ENCODE measurements around the gene HASPIN. TPM values are rescaled to one million over a fixed set of nuclear protein-coding genes. Genes with fewer than 3 reads are reported as not detected.

HASPIN gene
- total and polyA plus RNA-seq, 12 donors = 0.12 to 1.5 (median 0.25) TPM; not detected in 1

DNA sequence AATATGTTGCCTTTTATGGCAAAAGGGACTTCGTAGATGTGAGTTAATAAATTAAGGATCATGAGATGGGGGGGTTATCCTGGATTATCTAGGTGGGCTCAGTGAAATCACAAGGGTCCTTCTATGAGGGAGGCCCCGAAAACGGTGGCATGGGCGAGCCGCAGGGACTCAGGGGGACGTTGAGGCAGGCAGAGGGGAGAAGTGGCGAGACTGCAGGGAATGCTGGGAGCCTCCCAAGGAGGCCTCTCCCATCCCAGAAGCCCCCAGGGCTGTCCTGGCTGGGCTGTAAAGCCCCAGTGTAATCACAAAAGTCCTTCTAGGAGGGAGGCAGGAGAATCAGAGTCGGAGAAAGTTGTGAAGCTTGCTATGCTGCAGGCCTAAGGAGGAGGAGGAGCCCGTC is 42.3 kb downstream of the HASPIN start:
- no peak for TF ChIP-seq CTCF (IDR thresholded peaks at IDR 0.05)
- no peaks in the 10 kb centered on the region for H3K36me3 ChIP-seq
- peaks cover 0 to 7% (median 0%) of the 10 kb centered on the region in 7 donors for H3K27me3 ChIP-seq
- H3K4me1 ChIP-seq = peaks cover 0 to 10% (median 0%) of the 10 kb centered on the region in 9 donors
- ATAC-seq (no peak), DNase-seq (no peak)
- 87 to 89% methylated on average over 9 of the region's 9 CpGs for WGBS, 2 donors
- peak overlapping the region in 1 of 10 donors; percentile 62 for H3K27ac ChIP-seq
- no peak overlapping the region for H3K4me3 ChIP-seq
- intact Hi-C loops (cut with DNase I) = no loop called here
- peaks cover 0 to 8% (median 0%) of the 10 kb centered on the region in 11 donors for H3K9me3 ChIP-seq

- intact Hi-C loops (cut with DNase I) = no loop called here
- WGBS, 2 donors = 92 to 93% methylated on average over 8 of the region's 8 CpGs
- Histone ChIP-seq H3K4me3 (no peak overlapping the region), H3K27ac (no peak overlapping the region), H3K9me3 (peaks cover 0 to 8% (median 0%) of the 10 kb centered on the region in 11 donors), H3K27me3 (peaks cover 0 to 7% (median 0%) of the 10 kb centered on the region in 7 donors), H3K4me1 (peaks cover 0 to 10% (median 0%) of the 10 kb centered on the region in 9 donors), H3K36me3 (no peaks in the 10 kb centered on the region)
- no peak for DNase-seq
- TF ChIP-seq CTCF (IDR thresholded peaks at IDR 0.05) = no peak
- ATAC-seq = no peak
Observed at GRCh38 chr17:3766779-3767178, 43.1 kb downstream of the HASPIN start.

DNA sequence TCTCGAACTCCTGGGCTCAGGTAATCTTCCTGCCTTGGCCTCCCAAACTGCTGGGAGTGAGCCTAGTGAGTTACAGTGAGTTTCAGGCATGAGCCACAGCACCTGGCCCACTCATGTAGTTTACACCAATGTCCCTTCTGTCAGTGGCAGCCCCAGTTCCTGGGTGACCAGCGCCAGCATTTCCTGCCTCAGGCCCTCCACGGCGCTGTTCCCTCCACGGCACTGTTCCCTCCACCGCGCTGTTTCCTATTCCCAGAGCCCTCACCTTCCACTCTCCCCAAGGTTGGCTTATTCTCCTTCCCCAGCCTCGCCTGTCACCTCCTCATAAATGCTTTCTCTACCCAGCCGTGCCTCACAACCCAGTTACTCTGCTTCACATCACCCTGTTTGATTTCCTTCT is 44.6 kb downstream of the HASPIN start:
- DNase-seq (no peak), ATAC-seq (no peak)
- intact Hi-C loops (cut with DNase I) = no loop called here
- no peak overlapping the region for H3K4me3 ChIP-seq
- H3K36me3 ChIP-seq = no peaks in the 10 kb centered on the region
- H3K27me3 ChIP-seq = peaks cover 0 to 7% (median 0%) of the 10 kb centered on the region in 7 donors
- H3K4me1 ChIP-seq = peaks cover 0 to 10% (median 0%) of the 10 kb centered on the region in 9 donors
- peaks cover 0 to 8% (median 0%) of the 10 kb centered on the region in 11 donors for H3K9me3 ChIP-seq
- 77 to 79% methylated on average over 9 of the region's 9 CpGs for WGBS, 2 donors
- no peak overlapping the region for H3K27ac ChIP-seq
- TF ChIP-seq CTCF (IDR thresholded peaks at IDR 0.05) = no peak

GRCh38 chr17:3768769-3769168 is 45.1 kb downstream of the HASPIN start:
- DNase-seq (no peak), ATAC-seq (peak in 1 of 8 donors; percentile 46)
- intact Hi-C loops (cut with DNase I) = no loop called here
- H3K4me1 ChIP-seq = peaks cover 0 to 10% (median 0%) of the 10 kb centered on the region in 9 donors
- 47 to 53% methylated on average over 8 of the region's 8 CpGs for WGBS, 2 donors
- TF ChIP-seq CTCF (IDR thresholded peaks at IDR 0.05) = no peak
- H3K27ac ChIP-seq = no peak overlapping the region
- H3K36me3 ChIP-seq = no peaks in the 10 kb centered on the region
- peaks cover 0 to 7% (median 0%) of the 10 kb centered on the region in 7 donors for H3K27me3 ChIP-seq
- peaks cover 0 to 8% (median 0%) of the 10 kb centered on the region in 11 donors for H3K9me3 ChIP-seq
- H3K4me3 ChIP-seq = no peak overlapping the region
